Naive thymus-derived CD4-positive, alpha-beta T cell (primary cell): ENCODE measurements around the gene HELLS. TPM values are rescaled to one million over a fixed set of nuclear protein-coding genes. Genes with fewer than 3 reads are reported as not detected.
"Not testable (repeated sequence)": the region's sequence is repeated elsewhere in the genome, so short reads cannot be mapped to it uniquely, and the experiment has no call there.

Experiments used
- ATAC-seq: fragments of 150-1000 bp; cut with Tn5 transposase; 2 replicates; pipeline ENCODE4 v1.10.0; 2021; ENCODE audit warnings: mild to moderate bottlenecking, moderate library complexity
- CTCF ChIA-PET: fragments of 350-600 bp; sonication (Branson Sonifier 250); formaldehyde crosslinking; loops from one replicate; lab custom pipeline; 2021; ENCODE audit warnings: antibody characterized with exemption; lab: Charles Lee
- POLR2A ChIA-PET: fragments of 350-600 bp; sonication (Branson Sonifier 250); formaldehyde crosslinking; loops from one replicate; lab custom pipeline; 2021; ENCODE audit warnings: antibody characterized with exemption, inconsistent platforms; lab: Charles Lee
- DNase-seq, 9 donors: peaks; one replicate each; pipeline versions ENCODE4 v3.0.0 to v3.0.0-alpha.2; 2020 to 2022; ENCODE audit warnings: mixed read lengths in 1 of 9
- H3K27ac ChIP-seq: one replicate; pipeline ENCODE4 v1.7.0; 2013; ENCODE audit warnings: mild to moderate bottlenecking, low read depth, low read length, moderate library complexity
- H3K27me3 ChIP-seq, 2 donors: one replicate each; pipeline ENCODE4 v1.7.0; 2013; ENCODE audit warnings: low read length in 2 of 2, mild to moderate bottlenecking in 2 of 2, moderate library complexity in 2 of 2; ENCODE audit not compliant: control insufficient read depth in 2 of 2, insufficient read depth in 2 of 2
- H3K36me3 ChIP-seq, 3 experiments: 1 replicate in 2 of 3; 2 replicates in 1 of 3; pipeline ENCODE4 v1.7.0; 2013; ENCODE audit warnings: low read length in 3 of 3, mild to moderate bottlenecking in 3 of 3, moderate library complexity in 1 of 3; ENCODE audit not compliant: insufficient read depth in 3 of 3, control insufficient read depth in 2 of 3
- H3K4me1 ChIP-seq, 2 donors: one replicate each; pipeline ENCODE4 v1.7.0; 2013; ENCODE audit warnings: low read length in 2 of 2, mild to moderate bottlenecking in 2 of 2, moderate library complexity in 1 of 2; ENCODE audit not compliant: control insufficient read depth in 2 of 2, insufficient read depth in 2 of 2
- H3K4me3 ChIP-seq: 2 replicates; pipeline ENCODE4 v1.7.0; 2013; ENCODE audit warnings: mild to moderate bottlenecking, low read length
- H3K9me3 ChIP-seq, 3 experiments: 1 replicate in 2 of 3; 2 replicates in 1 of 3; pipeline ENCODE4 v1.7.0; 2013; ENCODE audit warnings: low read length in 3 of 3; ENCODE audit not compliant: control insufficient read depth in 2 of 3
- H3K27ac Mint-ChIP-seq, 9 donors: one replicate each; pipeline ENCODE4 v1.8.0; 2020 to 2022; ENCODE audit warnings: mixed read lengths in 9 of 9, mild to moderate bottlenecking in 8 of 9, moderate library complexity in 5 of 9, inconsistent platforms in 2 of 9
- H3K27me3 Mint-ChIP-seq, 5 donors: one replicate each; pipeline ENCODE4 v1.8.0; 2021 to 2022; ENCODE audit warnings: mixed read lengths in 5 of 5, mild to moderate bottlenecking in 1 of 5
- H3K36me3 Mint-ChIP-seq, 5 donors: one replicate each; pipeline ENCODE4 v1.8.0; 2020 to 2022; ENCODE audit warnings: mixed read lengths in 5 of 5, mild to moderate bottlenecking in 3 of 5, inconsistent platforms in 1 of 5
- H3K4me1 Mint-ChIP-seq, 7 donors: one replicate each; pipeline ENCODE4 v1.8.0; 2020 to 2022; ENCODE audit warnings: mixed read lengths in 7 of 7, mild to moderate bottlenecking in 3 of 7, inconsistent platforms in 1 of 7
- H3K4me3 Mint-ChIP-seq, 10 donors: one replicate each; pipeline ENCODE4 v1.8.0; 2020 to 2022; ENCODE audit warnings: mild to moderate bottlenecking in 10 of 10, mixed read lengths in 10 of 10, moderate library complexity in 6 of 10, inconsistent platforms in 2 of 10
- H3K9me3 Mint-ChIP-seq, 11 donors: one replicate each; pipeline ENCODE4 v1.8.0; 2020 to 2022; ENCODE audit warnings: mixed read lengths in 11 of 11, mild to moderate bottlenecking in 4 of 11, inconsistent platforms in 1 of 11, moderate library complexity in 1 of 11
- intact Hi-C, 2 donors: fragments of 100-400 bp; cut with micrococcal nuclease; formaldehyde crosslinking; loops; one replicate each; pipeline ENCODE4 v1.15.1; 2023
- polyA plus RNA-seq, 2 donors: library from polyadenylated mRNA; unstranded; fragments of 300-500 nt; fragmentation: Illumina TruSeq; gene quantifications; one replicate each; pipeline ENCODE4 v1.2.3, GENCODE V29; 2021
- total RNA-seq, 6 experiments: library from RNA in 5 of 6; stranded (reverse) in 5 of 6; gene quantifications; 1 replicate in 5 of 6; 2 replicates in 1 of 6; pipeline ENCODE4 v1.2.3 and lab custom pipeline; 2021 to 2026

HELLS gene
- total and polyA plus RNA-seq, 7 experiments from 2014 or later, result 2.7 to 107 (median 7.4) TPM

- Mint-ChIP-seq H3K9me3 (no peaks in the 10 kb centered on the region), H3K36me3 (peaks cover 0 to 2% (median 0%) of the 10 kb centered on the region in 5 donors), H3K4me1 (no peaks in the 10 kb centered on the region), H3K4me3 (no peak overlapping the region), H3K27ac (no peak overlapping the region), H3K27me3 (peaks cover 6 to 16% (median 14%) of the 10 kb centered on the region in 5 donors)
- Histone ChIP-seq H3K27ac (no peak overlapping the region), H3K4me1 (no peaks in the 10 kb centered on the region), H3K9me3 (no peaks in the 10 kb centered on the region), H3K36me3 (no peaks in the 10 kb centered on the region), H3K27me3 (no peaks in the 10 kb centered on the region), H3K4me3 (no peak overlapping the region)
- intact Hi-C loops, result no loop called here
- CTCF ChIA-PET, result no interaction called here
- no peak for ATAC-seq
- DNase-seq, result no peak
- POLR2A ChIA-PET, result no interaction called here
Observed at GRCh38 chr10:94524711-94525110, 20.9 kb upstream of the HELLS start.

- H3K4me1 ChIP-seq, H3K36me3 Mint-ChIP-seq, intact Hi-C loops, H3K27me3 ChIP-seq, H3K9me3 Mint-ChIP-seq, H3K36me3 ChIP-seq, CTCF ChIA-PET, H3K4me3 Mint-ChIP-seq, H3K9me3 ChIP-seq, POLR2A ChIA-PET, H3K27ac Mint-ChIP-seq, H3K27ac ChIP-seq, DNase-seq, H3K4me1 Mint-ChIP-seq, ATAC-seq, H3K4me3 ChIP-seq: not testable (repeated sequence)
- peaks cover 8 to 33% (median 19%) of the 10 kb centered on the region in 5 donors for H3K27me3 Mint-ChIP-seq
Observed at GRCh38 chr10:94531550-94531949, 14.0 kb upstream of the HELLS start.

DNA sequence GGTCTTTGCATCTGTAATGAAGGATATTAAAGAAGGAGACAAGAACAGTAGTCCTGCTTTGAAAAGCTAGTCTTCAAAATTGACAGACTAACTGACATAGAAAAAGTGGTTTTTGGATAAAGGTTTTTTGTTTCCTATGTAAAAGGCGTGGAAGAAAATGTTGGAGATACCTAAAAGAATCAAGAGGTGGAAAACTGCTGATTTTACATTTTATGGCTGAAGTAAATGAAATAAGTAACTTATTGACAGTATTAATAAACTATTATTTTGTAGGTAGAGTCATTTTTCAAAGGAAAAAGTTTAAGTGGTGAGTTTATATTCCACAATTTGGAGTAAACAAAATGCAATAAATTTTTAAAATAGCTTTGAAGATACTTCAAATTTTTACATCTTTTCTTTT, 12.6 kb upstream of the HELLS start:
- Mint-ChIP-seq H3K4me3 (no peak overlapping the region), H3K4me1 (no peaks in the 10 kb centered on the region), H3K36me3 (no peaks in the 10 kb centered on the region), H3K9me3 (no peaks in the 10 kb centered on the region), H3K27ac (no peak overlapping the region), H3K27me3 (peaks cover 4 to 24% (median 16%) of the 10 kb centered on the region in 5 donors)
- CTCF ChIA-PET, result no interaction called here
- Histone ChIP-seq H3K4me3 (no peak overlapping the region), H3K9me3 (no peaks in the 10 kb centered on the region), H3K27me3 (no peaks in the 10 kb centered on the region), H3K27ac (no peak overlapping the region), H3K36me3 (no peaks in the 10 kb centered on the region), H3K4me1 (no peaks in the 10 kb centered on the region)
- ATAC-seq (no peak), DNase-seq (no peak)
- intact Hi-C loops, result no loop called here
- POLR2A ChIA-PET, result no interaction called here

DNA sequence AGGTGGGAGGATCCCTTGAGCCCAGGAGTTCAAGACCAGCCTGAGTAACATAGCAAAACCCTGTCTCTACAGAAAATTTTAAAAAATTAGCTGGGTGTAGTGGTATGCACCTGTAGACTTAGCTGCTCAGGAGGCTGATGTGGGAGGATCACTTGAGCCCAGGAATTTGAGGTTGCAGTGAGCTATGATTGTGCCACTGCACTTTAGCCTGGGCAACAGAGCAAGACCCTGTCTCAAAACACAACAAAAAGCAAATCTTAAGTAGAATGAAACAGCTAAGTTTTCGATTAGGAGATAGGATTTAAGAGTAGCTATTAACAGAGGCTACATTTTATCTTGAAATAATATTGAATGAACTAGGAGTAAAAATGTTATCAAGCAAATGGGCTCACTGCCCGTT, 3.3 kb upstream of the HELLS start:
- H3K36me3 ChIP-seq, DNase-seq, POLR2A ChIA-PET, H3K4me1 ChIP-seq, H3K36me3 Mint-ChIP-seq, H3K27ac Mint-ChIP-seq, CTCF ChIA-PET, H3K9me3 ChIP-seq, H3K4me3 ChIP-seq, ATAC-seq, H3K27me3 ChIP-seq, H3K9me3 Mint-ChIP-seq, H3K27ac ChIP-seq: not testable (repeated sequence)
- intact Hi-C loops, result loop anchor here (10.0 kb wide), 4 partner anchors 647 to 1697 kb away; partner anchors contain the start of genes CC2D2B (in 1 of the 2), EXOC6 (in 1 of the 2), FRA10AC1 (in 1 of the 2) and SLC35G1 (in 1 of the 2)
- Mint-ChIP-seq H3K4me1 (peaks cover 15 to 26% (median 21%) of the 10 kb centered on the region in 7 donors), H3K4me3 (peak overlapping the region in 1 of 10 donors; percentile 6), H3K27me3 (peaks cover 0 to 28% (median 8%) of the 10 kb centered on the region in 5 donors)

DNA sequence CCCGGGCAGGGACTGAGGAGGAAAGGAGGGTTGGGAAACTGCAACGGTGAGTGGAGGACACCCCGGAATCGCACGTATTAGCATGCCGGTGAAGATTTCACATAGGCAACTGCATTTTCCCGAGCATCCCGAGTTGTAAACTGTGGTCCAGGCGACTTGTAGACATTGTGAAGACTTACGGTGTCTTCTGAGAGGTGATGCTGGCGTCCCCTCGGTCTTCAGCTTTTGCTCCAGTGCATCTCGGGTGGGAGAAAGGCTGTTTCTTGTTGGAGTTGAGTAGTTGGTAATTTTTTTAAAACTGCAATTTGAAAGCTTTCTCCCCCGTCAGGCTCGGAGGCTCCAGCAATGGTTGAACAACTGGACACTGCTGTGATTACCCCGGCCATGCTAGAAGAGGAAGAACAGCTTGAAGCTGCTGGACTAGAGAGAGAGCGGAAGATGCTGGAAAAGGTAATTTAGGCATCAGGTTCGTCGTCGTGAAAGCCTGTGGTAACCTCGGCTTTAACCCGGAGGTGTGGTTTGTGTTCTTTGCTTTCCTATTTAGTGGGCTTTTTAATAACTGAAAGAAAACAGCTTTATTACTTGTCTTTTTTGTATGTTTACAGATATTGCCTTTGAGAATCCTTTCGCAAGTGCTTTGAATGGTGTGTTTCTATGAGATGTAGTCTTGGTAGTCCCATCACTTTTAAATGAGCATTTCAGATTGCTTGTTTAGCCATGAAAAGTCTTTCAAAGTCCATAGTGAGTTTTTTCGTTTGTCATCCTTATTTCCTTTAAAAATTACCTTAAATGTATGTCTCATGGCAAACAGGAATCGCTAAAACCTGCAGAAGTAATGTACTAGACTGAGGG, 687 bp downstream of the HELLS start:
- H3K27ac Mint-ChIP-seq, result peak overlapping the region; percentile 28 to 97 (median 83)
- peaks cover 0 to 7% (median 3%) of the 10 kb centered on the region in 5 donors for H3K36me3 Mint-ChIP-seq
- POLR2A ChIA-PET, result no interaction called here
- peaks cover 15 to 32% (median 26%) of the 10 kb centered on the region in 7 donors for H3K4me1 Mint-ChIP-seq
- intact Hi-C loops, result loop anchor here (5.0 to 10.0 kb wide), 8 partner anchors 144 to 1701 kb away; partner anchors contain the start of genes CC2D2B (in 2 of the 2), FRA10AC1 (in 2 of the 2), EXOC6 (in 1 of the 2) and SLC35G1 (in 1 of the 2)
- peaks cover 0 to 28% (median 10%) of the 10 kb centered on the region in 5 donors for H3K27me3 Mint-ChIP-seq
- Histone ChIP-seq H3K4me3 (peak overlapping the region; percentile 71), H3K9me3 (no peaks in the 10 kb centered on the region), H3K36me3 (peaks cover 0 to 5% (median 0%) of the 10 kb centered on the region in 3 experiments), H3K27me3 (no peaks in the 10 kb centered on the region), H3K27ac (peak overlapping the region; percentile 63), H3K4me1 (peaks cover 3 to 8% of the 10 kb centered on the region in 2 donors)
- ATAC-seq, result peak; percentile 29
- H3K4me3 Mint-ChIP-seq, result peak overlapping the region; percentile 89 to 97 (median 94)
- CTCF ChIA-PET, result no interaction called here
- DNase-seq, result peak in 2 of 9 donors; percentile 12 to 14
- peaks cover 0 to 3% (median 0%) of the 10 kb centered on the region in 11 donors for H3K9me3 Mint-ChIP-seq

GRCh38 chr10:94546901-94547185, 1.3 kb downstream of the HELLS start:
- intact Hi-C loops, result loop anchor here (5.0 to 10.0 kb wide), 8 partner anchors 145 to 1702 kb away; partner anchors contain the start of genes CC2D2B (in 2 of the 2), FRA10AC1 (in 2 of the 2), EXOC6 (in 1 of the 2) and SLC35G1 (in 1 of the 2)
- Histone ChIP-seq H3K9me3 (no peaks in the 10 kb centered on the region), H3K36me3 (peaks cover 0 to 5% (median 0%) of the 10 kb centered on the region in 3 experiments), H3K4me1 (peaks cover 3 to 8% of the 10 kb centered on the region in 2 donors), H3K27me3 (no peaks in the 10 kb centered on the region), H3K4me3 (no peak overlapping the region), H3K27ac (no peak overlapping the region)
- DNase-seq, result no peak
- Mint-ChIP-seq H3K36me3 (peaks cover 0 to 7% (median 3%) of the 10 kb centered on the region in 5 donors), H3K27me3 (peaks cover 0 to 24% (median 6%) of the 10 kb centered on the region in 5 donors), H3K27ac (peak overlapping the region in 3 of 9 donors; percentile 47 to 92 (median 75)), H3K4me3 (peak overlapping the region in 9 of 10 donors; percentile 89 to 97 (median 94)), H3K4me1 (peaks cover 15 to 32% (median 26%) of the 10 kb centered on the region in 7 donors), H3K9me3 (peaks cover 0 to 3% (median 0%) of the 10 kb centered on the region in 11 donors)
- ATAC-seq, result no peak
- CTCF ChIA-PET, result no interaction called here
- POLR2A ChIA-PET, result no interaction called here
